COLO668 (cell line): ENCODE data around the gene SLC29A2.
A peak's percentile ranks its signal among the peaks of the same experiment; 100 is the strongest.
"Not testable (repeated sequence)": the region's sequence is repeated elsewhere in the genome, so short reads cannot be mapped to it uniquely, and the experiment has no call there.

Source experiments
- DNase-seq: peaks from one replicate; lab custom pipeline; 2025; ENCODE audit not compliant: unreplicated experiment; lab: John Stamatoyannopoulos, UW

Gene SLC29A2

DNA sequence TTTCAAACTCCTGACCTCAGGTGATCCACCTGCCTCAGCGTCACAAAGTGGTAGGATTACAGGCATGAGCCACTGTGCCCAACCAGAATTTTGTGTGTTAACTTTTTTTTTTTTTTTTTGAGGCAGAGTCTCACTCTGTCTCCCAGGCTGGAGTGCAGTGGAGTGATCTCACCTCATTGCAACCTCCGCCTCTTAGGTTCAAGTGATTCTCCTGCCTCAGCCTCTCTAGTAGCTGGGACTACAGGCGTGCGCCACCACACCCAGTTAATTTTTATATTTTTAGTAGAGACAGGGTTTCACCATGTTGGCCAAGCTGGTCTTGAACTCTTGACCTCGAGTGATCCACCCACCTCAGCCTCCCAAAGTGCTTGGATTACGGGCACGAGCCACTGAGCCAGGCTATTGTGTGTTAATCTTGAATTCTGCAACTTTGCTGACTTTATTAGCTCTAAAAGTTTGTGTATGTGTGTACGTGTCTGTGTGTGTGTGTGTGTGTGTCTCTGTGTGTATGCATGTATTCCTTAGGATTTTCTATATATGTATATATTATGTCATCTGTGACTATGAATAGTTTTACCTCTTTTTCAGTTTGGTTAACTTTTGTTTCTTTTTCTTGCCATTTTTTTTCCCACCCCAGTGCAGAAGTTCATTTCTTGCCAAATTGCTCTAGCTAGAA is 20.9 kb downstream of the SLC29A2 start:
- not testable (repeated sequence) for DNase-seq

DNA sequence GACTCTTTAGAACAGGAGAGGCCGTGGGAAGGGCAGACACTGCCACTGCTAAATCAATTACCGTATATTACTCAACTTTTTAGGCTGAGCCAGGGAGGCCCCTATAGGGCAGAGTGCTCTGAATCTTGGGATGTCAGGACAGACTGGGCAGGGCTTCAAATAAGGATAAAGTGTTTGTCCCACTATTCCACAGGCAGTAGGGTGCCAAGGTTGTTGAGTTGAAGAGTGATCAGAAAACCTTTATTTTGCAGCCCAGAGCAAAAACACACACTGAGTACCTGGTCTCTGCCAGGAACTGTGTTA is 22.5 kb downstream of the SLC29A2 start:
- DNase-seq, result no peak

DNA sequence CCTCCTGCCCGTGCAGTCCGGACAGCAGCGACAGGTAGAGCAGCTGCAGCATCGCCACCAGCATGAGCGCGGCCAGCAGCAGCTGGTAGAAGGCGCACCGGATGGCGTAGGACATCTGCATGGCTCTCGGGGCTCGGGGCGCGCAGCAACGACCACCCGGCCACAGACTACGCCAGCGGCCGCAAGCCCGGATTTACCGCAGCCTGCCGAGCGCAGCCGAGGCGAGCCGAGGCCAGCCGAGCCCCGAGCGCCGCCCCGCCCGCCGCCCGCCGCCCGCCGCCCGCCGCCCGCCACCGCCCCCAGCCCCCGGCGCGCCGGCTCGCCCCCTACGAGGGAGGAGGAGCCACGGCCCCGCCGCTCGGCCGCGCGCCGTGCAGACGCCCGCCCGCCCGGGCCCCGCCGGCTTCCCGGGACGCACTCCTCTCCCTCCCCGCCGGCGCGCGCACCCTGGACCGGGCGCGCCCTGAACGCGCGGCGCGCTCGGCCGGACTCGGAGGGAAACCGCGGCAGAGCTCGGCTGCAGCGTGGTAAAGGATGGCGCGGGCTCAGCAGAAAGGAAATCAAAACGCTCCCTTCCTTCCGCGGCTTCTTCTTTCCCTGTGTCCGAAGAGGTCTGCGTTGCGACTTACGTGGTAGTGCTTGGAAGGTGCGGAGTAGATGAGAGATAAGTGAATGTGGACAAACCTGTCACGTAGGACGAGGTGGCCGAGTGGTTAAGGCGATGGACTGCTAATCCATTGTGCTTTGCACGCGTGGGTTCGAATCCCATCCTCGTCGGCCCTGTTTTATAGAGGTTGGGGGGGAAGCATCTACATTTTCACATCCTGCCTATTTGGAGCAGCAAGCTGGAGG is 23.9 kb downstream of the SLC29A2 start, which contains the start of gene B4GAT1:
Gene B4GAT1 (minus strand): TSS at position 205 of the 852 bp plus-strand sequence. CDS start 84 bp downstream, at position 121.
- DNase-seq, result peak; percentile 87

DNA sequence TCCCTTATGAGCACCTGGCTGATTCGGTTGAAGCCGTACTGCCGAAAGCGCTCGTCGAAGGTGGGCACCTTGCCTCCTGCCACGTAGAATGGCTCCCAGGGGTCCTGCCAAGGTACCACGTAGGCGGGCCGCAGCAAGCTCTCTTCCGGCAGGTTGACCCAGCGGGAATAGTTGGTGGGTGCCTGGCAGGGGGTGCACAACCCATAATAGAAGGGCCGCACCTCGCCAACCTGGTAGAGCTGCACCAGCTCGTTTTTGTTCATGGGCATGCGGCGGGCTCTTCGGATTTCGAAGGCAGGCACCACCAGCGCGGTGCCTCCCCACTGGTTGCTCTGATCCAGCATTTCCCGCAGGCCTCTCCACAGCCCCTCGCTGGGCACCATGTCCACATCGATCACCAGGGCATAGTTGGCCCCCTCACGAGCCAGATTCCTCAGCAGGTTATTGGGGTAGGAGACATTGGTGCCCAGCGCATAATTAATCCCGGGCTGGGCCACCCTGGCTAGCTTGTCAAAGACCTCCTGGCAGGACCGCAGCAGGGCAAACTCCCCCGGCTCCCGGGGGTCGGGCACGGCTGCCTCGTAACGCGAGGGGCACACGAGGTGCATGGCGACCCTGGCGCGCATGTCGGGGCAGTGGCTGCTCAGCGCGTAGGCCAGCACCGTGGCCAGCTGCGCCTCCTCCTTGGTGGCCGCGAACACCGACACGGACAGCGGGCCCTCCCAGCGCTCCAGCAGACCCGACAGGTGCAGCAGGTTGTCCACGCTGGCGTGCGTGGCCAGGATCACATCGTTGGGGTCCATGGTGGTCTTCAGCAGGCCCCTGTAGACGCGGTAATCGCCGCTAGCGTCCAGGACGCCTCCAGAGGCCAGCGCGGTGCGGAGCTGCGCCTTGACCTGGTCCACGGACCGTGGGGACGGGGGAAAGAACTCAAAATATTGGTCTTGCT is 24.8 kb downstream of the SLC29A2 start:
- DNase-seq, result peak; percentile 58

DNA sequence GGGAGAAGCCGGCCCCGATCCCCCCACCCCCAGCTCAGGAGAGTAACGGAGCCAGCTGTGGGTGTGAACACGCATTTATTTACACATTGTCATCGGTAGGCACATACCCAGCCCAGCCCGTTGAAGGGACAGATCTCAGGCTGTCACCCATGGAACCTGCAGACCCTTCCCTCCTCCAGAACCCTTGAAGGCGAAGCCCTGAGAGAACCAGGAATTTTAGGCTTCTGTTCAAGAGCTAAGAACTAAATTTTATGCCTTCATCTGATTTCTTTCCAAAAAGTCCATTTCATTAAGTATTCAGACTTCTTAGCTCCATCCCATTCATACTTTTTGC is 26.3 kb downstream of the SLC29A2 start:
- no peak for DNase-seq

DNA sequence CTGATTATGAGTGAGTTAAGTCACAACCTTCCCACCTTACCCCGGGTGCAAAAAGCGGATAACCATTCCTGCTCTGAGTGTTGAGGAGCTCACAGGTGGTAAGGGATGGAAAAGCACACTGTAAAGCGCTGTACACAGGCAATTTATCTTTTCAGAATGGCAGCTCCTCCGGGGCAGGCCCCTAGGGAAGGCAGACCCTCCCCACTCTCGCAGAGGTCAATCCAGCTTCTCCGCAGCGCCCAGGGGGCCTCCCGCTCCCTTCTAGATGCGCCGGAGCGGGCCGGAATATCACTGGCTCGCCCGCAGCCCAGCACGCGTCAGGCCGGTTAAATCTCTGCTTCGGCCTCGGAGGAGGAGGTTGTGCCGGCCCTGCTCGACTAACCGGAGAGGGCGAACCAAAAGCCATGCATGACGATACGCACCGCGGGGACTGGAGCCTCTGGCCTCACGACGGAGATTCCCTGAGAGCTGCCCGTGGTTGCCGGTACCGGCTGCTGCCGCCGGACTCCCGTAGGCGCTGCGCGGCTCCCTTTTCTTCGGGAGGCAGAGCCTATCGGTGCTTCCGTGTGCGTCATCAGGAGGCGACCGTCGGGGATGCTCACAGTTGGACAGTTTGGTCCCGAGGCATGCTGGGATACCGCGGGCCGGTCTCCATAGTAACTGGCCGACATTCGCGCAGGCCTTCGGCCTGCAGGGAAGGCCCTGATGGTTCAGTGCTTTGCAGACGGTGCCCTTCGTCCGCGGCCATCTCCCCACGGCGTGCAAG is 26.8 kb downstream of the SLC29A2 start, which contains the start of gene BRMS1:
Gene BRMS1 (minus strand): TSS at position 555 of the 766 bp plus-strand sequence. CDS start 2,870 bp downstream, outside the sequence.
- DNase-seq, result peak; percentile 98

DNA sequence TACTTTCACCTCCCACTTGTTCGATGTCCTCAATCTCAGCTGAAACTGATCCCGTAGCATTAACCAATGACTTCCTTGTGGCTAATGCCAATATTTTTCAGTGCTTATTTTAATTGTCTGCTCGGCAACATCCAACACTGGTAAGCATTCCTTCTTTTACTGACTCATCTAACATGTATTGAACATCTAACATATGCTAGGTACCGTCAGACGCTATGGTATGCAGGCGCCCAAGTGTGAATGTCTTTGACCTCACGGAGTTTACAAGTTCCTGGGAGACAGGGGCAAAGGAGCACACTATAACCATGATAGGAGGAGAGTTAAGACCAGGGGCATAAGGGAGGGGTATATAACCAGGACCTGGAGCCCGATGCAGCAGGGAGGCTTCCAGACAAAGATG is 28.4 kb downstream of the SLC29A2 start:
- no peak for DNase-seq

DNA sequence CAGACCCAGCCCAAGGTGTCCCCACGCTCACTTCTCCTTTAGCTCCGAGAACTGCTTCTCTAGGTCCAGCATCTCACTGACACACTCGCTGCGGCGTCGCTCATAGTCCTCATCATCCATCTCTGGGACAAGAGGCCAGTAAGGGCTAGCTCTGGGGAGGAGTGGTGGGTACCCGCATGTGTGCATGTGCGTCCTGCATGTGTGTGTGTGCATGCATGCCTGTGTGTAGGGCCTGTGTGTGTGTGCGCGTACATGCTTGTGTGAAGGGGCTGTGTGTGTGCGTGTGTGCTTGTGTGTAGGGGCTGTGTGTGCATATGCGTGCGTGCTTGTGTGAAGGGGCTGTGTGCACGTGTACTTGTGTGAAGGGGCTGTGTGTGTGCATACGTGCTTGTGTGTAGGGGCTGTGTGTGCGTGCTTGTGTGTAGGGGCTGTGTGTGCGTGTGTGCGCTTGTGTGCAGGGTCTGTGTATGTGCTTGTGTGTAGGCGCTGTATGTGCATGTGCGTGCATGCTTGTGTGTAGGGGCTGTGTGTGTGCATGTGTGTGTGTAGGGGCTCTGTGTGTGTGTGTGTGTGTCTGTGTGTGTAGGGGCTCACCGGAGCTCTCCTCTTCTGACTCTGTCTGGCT is 29.9 kb downstream of the SLC29A2 start:
- DNase-seq, result no peak

DNA sequence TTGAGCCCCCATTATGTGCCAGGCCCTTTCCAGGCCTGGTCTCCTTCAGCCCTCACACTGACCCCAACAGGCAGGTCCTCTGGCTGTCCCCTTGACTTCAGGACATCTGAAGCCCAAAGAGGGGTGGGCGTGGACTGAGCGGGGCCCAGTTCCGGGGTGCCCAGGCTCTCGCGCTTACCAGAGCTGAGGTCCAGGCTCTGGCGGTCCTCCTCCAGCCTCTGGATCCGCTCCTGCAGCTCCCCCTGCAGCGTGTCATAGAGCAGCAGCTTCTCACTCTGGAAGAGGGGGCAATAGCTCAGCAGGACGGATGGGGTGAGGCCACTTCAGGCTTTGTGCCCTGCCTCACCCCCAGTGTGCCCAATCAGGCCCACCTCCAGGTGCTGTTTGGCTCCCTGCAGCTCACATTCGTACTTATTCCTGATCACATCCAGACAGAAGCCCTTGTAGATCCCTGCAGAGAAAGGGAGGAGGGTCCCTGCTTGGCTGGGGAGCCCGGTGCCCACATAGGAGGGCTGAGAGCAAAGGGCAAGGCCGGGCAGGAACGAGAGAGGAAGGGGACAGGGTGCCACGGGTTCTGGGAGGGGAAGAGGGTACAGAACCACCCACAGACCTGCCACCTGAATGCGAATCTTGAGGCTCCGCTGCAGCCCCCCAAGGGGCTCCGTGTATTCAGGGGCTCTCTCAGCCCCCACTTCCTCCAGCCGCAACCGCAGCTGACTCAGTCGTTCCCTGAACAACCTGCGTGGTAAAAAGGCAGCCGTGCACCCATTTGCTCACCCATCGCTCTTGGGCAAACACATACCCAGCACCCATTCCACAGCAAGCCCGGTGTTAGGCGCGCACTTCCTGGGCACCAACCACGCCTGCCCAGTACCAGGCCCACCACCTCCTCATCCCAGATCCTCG is 30.7 kb downstream of the SLC29A2 start:
- DNase-seq, result no peak

DNA sequence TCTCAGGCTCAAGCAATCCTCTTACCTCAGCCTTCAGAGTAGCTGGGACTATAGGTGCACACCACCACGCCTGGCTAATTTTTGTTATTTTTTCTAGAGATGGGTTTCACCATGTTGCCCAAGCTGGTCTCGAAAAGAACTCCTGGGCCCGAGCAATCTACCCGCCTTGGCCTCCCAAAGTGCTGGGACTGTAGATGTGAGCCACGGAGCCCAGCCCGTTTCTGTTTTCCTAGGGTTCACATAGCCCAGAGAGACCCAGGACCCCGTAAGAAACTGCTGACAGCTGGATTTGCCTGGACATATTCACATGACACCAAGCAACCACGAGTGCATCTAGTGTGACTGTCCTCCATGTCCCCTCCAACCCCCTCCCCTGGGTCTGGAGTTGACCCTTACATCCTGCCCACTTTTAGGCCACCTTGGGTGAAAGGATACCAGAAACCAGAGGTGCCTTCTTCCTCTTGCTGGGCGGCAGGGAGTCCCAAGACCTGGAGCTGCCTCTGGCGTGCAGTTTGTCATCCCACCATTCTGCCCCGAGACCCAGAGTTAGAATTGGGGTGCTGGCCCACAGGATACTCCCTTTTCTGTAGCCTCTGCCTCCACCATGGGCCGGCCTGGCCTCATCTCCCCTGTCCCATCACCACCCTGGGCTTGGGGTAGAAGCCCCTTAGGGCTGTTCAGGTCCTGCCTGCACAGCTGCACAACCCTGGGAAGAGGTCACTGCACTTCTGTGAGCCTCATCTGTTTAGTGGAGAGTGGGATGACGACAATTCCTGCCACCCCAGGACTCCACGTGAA is 31.7 kb downstream of the SLC29A2 start:
- DNase-seq, result no peak

DNA sequence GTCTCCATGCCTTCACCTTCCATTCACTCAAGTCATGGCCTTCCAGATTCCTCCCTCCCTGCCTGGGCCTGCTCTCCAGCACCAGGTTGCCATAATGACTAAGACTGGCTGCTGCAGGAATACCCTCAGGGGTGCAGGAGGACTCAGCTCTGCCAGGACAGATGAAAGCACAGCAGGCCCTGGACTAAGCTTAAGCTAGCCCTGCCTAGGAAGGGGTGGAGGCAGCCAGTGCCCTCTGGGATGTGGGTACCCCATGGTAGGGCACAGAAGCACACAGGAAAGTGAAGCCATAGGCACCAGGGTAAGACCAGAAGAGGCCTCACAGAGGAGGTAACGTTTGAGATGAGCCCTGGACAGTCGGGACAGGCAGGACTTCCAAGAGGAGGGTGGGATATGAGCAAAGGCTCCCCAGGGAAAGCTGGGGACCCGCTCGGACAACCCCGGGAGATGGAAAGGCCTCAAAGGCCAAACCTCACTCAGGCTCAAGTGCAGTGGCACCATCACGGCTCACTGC is 32.3 kb downstream of the SLC29A2 start:
- DNase-seq, result no peak

DNA sequence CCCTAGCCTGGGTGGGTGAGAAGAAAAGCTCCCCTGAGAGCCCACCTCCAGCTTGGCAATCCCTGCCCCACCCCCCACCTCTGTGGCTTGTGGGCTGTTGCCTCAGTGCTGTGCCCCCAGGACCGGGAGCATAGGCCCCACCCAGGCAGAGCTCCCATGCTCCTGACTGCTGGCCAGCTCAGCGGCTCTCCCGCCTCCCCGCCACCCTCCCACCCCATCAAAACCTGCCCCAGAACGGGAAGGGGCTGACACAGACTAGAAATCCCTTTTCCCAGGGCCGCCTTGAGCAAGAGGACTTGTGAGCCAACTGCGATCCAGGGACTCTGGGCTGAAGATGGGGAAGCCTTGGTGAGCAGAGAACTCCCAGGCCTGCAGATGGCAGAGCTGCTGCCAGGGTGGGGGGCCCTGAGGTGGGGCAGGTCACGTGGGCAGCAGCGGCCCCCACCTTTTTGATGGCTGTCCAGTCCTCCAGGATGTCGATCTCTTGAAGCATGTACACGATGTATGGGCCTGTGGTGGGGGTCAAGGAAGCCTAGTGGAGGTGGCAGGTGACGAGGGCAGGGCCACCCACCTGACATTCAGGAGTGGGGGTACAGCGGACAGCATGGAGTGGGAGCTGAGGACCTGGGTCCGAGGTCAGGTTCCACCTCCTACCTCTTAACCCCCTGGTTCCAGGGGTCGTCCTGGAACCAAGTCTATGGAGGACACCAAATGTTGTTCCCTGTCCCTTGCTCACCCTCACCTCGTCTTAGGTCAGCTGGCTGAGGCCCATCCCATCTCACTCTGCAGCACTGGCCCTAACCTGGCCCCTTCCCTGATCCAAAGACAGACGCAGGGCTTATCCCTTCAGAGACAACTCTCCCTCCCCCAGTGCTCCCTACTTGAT is 33.0 kb downstream of the SLC29A2 start:
- no peak for DNase-seq

DNA sequence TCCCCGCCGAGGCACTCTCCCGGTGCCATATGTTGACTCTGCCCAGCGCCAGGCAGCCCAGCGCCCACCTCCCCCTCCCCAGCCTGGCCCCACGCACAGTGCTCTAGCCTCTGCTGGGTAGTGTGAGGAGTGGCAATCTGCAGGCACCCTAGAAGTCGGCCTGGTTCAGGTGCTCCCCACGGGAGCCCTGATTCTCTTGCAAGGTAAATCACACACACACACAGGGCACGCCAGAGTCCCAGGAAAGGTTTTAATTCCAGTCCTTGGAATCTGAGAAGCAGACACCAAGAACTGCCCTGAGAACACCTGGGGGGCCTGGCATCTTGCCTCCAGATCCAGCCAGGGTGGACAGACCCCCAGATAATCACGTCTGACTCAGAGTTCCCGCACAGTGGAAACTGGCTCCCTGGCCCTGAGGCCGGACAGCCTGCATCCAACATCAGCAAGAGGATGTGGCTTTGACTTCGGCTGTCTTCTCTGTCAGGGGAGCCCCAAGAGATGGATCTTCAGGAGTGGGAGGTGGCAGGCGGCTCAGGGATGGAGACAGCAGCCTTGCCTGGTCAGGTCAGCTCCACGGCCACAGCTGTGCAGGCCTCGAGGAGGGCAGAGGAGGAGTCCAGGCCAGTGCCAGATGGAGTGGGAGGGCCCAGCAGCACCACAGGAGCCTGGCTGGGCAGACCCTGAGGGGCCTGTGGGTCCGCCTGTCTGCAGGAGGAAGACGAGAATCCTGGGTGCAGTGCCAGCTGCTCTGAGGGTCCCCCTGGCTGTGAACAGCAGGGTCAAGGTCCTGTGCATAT is 34.3 kb downstream of the SLC29A2 start:
- DNase-seq, result no peak

DNA sequence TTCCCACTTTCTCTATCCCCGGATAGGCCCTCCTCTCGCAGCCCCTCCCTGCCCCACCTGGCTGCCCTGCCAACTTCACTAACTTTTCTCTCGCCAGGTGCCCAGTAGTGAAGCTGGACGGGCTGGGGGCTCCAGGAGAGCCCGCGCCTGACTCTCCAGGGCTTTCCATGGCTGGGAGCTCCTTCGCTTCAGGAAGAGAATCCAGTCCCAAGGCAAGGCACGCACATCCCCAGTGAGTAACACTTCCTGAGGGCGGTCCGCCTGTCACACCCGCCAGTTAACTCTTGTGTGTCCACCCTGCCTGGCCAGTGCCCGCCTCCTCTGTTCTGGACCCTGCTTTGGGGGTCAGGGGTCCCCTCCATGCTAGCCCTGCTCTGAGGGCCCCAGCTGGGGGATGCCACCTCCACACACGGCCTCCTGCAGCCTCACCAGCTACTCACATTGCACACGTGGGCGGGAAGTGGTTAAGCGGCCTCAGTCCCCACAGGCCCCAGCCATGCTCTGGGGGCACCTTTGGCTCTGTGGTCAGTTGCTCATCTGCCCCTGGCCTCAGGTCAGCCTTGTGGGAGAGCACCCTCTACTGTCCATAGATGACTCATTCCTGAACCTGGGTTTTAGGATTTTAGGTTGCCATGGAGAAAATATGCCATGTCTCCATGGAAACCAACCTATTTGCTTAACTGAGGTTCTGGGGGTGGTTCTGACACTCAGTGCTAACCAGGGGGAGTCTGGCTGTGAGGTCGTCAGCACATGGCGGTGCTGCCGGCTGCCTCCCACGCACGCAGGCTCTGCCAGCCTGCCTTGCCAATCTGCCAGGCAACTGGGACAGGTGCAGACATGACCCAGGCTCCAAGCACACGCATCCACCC is 35.1 kb downstream of the SLC29A2 start, which contains the start of gene RIN1:
Gene RIN1 (minus strand): TSS at position 201 of the 869 bp plus-strand sequence. CDS start 32 bp downstream, at position 169.
- peak; percentile 23 for DNase-seq

DNA sequence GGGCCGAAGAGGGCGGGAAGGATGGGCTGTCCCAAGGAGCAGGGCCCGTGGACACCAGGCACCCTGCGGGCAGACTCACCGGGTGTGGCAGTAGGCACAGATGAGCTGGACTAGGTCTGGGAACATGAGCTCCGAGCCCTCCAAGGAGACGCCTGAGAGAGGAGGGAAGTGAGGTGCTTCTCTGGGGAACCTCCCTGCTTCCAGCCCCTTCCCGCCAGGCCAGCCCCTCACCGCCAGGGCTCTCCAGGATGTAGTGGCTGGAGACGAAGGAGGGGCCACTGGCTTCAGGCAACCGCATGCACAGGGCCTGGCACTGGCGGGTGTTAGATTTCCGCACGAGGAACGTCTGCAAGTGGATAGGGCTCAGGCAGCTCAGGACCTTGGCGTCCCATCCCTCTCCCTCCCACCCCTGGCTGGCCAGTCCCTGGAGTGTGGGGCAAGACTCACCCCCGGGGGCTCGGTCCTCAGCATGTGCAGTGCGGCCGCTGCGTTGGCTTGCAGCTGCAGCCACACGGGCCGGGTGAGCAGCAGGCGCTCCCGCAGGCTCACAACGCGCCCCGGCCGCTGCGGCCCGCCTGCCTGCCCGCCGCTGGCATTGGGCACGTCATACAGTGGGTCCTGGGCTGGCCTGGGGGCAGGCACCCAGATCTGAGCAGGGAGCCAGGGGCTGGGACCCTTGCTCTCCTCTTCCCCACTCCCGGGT is 35.9 kb downstream of the SLC29A2 start:
- DNase-seq, result peak; percentile 26
